ENCODE measurements around the gene PHYHD1.
"Not testable (repeated sequence)": the region's sequence is repeated elsewhere in the genome, so short reads cannot be mapped to it uniquely, and the experiment has no call there.

- TF ChIP-seq POLR2AphosphoS5, CTCF, POLR2A (IDR thresholded peaks at IDR 0.05): not testable (repeated sequence)
Measured at GRCh38 chr9:128961403-128961802, 40.6 kb downstream of the PHYHD1 start.
